ENCODE results near the gene AMOTL1. TPM values are rescaled to one million over a fixed set of nuclear protein-coding genes. Genes with fewer than 3 reads are reported as not detected.

The AMOTL1 gene
- total and polyA plus RNA-seq, 12 donors = 3.1 to 115 (median 68.3) TPM

DNA sequence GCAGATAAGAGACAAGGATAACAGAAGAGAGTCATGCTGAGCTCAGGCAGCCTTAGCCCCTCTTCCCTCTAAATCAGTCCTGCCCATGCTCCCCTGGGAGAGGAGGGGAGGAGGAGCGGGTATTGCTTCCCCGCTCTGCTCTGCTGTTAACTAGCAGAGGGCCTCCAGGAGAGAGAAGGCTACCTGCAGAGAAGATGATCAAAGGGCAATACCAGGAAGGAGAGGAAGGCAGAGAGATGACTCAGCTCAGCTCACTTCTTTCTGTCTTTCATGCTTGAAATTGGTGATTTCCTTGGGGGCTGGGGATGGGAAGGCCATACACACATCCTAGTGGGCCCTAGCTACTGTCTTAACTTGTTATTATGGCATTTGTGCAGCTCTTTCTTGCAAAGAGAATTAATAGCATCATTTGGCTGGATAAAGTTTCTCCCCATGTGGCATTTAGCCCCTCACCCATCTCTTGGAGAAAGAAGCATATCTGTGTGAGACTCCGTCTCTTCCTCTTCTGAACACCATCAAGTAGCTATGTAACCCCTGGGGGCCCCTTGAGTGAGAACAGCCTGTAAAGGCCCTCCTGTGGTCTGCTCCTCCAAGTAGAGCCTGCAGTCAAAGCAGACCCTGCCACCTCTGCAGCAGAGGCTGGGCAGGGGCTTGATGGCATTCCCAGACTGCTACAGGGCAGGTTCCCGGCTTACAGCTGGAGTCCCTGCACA lies 33.4 kb upstream of the AMOTL1 start:
- WGBS, 2 donors = 66 to 77% methylated on average over 4 of the region's 4 CpGs
- peaks cover 8 to 48% (median 40%) of the 10 kb centered on the region in 9 donors for H3K4me1 ChIP-seq

DNA sequence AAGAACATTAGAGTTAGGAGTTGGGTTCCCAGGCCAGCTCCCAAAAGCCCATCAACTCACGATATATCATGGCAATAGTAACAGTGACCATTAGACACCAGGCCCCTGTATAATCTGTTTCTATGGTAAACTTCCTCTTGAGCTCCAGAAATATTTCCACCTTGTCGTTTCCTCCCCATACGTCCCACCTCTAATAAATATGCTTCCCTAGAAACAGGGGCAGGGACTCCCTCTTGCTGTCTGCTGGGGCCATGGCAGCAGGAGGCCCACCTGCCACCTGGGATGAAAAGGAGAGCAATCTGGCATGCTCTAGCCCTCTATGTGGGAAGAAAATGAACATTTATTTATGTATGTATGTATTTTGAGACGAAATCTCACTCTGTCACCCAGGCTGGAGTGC lies 32.2 kb upstream of the AMOTL1 start:
- TF ChIP-seq, protein P1, sequence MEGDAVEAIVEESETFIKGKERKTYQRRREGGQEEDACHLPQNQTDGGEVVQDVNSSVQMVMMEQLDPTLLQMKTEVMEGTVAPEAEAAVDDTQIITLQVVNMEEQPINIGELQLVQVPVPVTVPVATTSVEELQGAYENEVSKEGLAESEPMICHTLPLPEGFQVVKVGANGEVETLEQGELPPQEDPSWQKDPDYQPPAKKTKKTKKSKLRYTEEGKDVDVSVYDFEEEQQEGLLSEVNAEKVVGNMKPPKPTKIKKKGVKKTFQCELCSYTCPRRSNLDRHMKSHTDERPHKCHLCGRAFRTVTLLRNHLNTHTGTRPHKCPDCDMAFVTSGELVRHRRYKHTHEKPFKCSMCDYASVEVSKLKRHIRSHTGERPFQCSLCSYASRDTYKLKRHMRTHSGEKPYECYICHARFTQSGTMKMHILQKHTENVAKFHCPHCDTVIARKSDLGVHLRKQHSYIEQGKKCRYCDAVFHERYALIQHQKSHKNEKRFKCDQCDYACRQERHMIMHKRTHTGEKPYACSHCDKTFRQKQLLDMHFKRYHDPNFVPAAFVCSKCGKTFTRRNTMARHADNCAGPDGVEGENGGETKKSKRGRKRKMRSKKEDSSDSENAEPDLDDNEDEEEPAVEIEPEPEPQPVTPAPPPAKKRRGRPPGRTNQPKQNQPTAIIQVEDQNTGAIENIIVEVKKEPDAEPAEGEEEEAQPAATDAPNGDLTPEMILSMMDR (IDR thresholded peaks at IDR 0.05) = no peak

More for the DNA sequence above, 33.4 kb upstream of the AMOTL1 start:
- Histone ChIP-seq H3K9me3 (no peaks in the 10 kb centered on the region), H3K27ac (peak overlapping the region in 6 of 10 donors; percentile 33 to 85 (median 76)), H3K4me3 (no peak overlapping the region), H3K36me3 (no peaks in the 10 kb centered on the region), H3K27me3 (peaks cover 0 to 9% (median 0%) of the 10 kb centered on the region in 7 donors)
- no peak for DNase-seq
- no peak for ATAC-seq
- intact Hi-C loops (cut with DNase I) = loop anchor here in 5 of 10 donors (5.0 to 10.0 kb wide), 2 partner anchors 77 to 110 kb away; no protein-coding TSS in a partner anchor
- TF ChIP-seq, protein P1 (IDR thresholded peaks at IDR 0.05) = no peak

DNA sequence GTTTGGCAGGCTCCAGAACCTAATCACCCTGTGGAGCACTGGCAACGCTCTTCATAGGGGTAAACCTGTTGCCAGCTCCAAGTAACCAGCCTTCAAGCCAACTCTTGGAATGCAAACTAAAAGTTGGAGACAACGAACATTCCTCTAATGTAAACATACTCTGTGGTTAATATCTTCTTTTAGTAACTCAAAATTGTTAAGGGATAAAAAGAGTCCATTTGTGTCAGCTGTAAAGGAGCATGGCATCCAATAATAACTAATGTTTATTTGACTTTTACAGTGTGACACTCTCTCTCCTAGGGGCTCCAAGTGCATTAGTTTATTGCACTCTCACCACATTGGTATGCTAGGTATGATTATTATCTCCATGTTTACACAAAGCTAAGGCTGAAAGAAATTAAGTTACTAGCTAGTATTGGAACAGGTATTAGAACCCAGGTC lies 31.0 kb upstream of the AMOTL1 start:
- H3K4me1 ChIP-seq = peaks cover 5 to 53% (median 37%) of the 10 kb centered on the region in 9 donors
- no peak for ATAC-seq
- TF ChIP-seq, protein P1 (IDR thresholded peaks at IDR 0.05) = no peak
- no peak for DNase-seq
- H3K27ac ChIP-seq = no peak overlapping the region
- 72 to 90% methylated on average over 2 of the region's 2 CpGs for WGBS, 2 donors
- intact Hi-C loops (cut with DNase I) = loop anchor here in 5 of 10 donors (10.0 kb wide), 1 partner anchor 112 kb away; no protein-coding TSS in a partner anchor
- no peak overlapping the region for H3K4me3 ChIP-seq
- no peaks in the 10 kb centered on the region for H3K9me3 ChIP-seq
- H3K36me3 ChIP-seq = no peaks in the 10 kb centered on the region
- peaks cover 0 to 26% (median 0%) of the 10 kb centered on the region in 7 donors for H3K27me3 ChIP-seq

More for the DNA sequence above, 32.2 kb upstream of the AMOTL1 start:
- ATAC-seq = no peak
- H3K27me3 ChIP-seq = peaks cover 0 to 21% (median 0%) of the 10 kb centered on the region in 7 donors
- intact Hi-C loops (cut with DNase I) = loop anchor here in 5 of 10 donors (10.0 kb wide), 1 partner anchor 111 kb away; no protein-coding TSS in a partner anchor
- no peak overlapping the region for H3K27ac ChIP-seq
- 60 to 68% methylated on average over 4 of the region's 4 CpGs for WGBS, 2 donors
- H3K9me3 ChIP-seq = no peaks in the 10 kb centered on the region
- H3K4me1 ChIP-seq = peaks cover 10 to 53% (median 41%) of the 10 kb centered on the region in 9 donors
- no peak for DNase-seq
- H3K36me3 ChIP-seq = no peaks in the 10 kb centered on the region
- no peak overlapping the region for H3K4me3 ChIP-seq

DNA sequence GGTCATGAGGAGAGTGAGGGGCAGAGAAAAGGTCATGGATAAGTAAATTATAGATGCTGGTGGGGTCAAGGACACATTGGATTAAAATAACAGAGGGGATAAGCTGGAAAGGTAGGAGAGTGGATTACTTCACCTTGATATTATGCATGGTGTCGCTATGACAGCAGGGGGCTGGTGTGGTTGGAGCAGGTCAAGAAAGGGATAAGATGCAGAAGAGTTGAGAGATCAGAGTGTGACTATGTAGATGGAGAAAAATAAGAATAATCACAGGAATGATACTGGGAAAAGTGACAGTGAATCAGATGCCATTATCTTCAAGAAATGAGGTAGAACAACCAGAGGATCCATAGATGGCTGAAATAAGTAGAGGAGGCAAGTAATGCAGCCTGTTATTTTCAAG lies 29.4 kb upstream of the AMOTL1 start:
- Histone ChIP-seq H3K27ac (no peak overlapping the region), H3K27me3 (peaks cover 0 to 26% (median 0%) of the 10 kb centered on the region in 7 donors), H3K4me1 (peaks cover 2 to 40% (median 21%) of the 10 kb centered on the region in 9 donors), H3K36me3 (no peaks in the 10 kb centered on the region), H3K4me3 (no peak overlapping the region), H3K9me3 (no peaks in the 10 kb centered on the region)
- TF ChIP-seq, protein P1 (IDR thresholded peaks at IDR 0.05) = no peak
- intact Hi-C loops (cut with DNase I) = loop anchor here in 5 of 10 donors (10.0 kb wide), 1 partner anchor 114 kb away; no protein-coding TSS in a partner anchor
- WGBS, 2 donors = 97 to 98% methylated on average over 1 of the region's 1 CpG
- no peak for DNase-seq
- ATAC-seq = no peak
